A549 (cell line): ENCODE results near the gene GTF2A1.

Source experiments
- CTCF ChIP-seq: fragments of >200 bp; sonication (Bioruptor Twin); formaldehyde crosslinking; IDR thresholded peaks from 3 replicates; pipeline ENCODE4 v1.5.1; 2016
- ESRRA ChIP-seq: fragments of 150-350 bp; IDR thresholded peaks from 2 replicates; pipeline ENCODE4 v1.6.1; 2014; ENCODE audit warnings: mild to moderate bottlenecking, low read length, borderline replicate concordance
- POLR2A ChIP-seq: IDR thresholded peaks from 2 replicates; pipeline ENCODE4 v1.6.1; 2012; ENCODE audit warnings: mild to moderate bottlenecking, low read length
- SMC3 ChIP-seq: fragments of >200 bp; sonication (Bioruptor Twin); formaldehyde crosslinking; IDR thresholded peaks from 3 replicates; pipeline ENCODE4 v1.6.1; 2018; ENCODE audit warnings: inconsistent platforms
- USF2 ChIP-seq: fragments of 450-650 bp; IDR thresholded peaks from 2 replicates; pipeline ENCODE4 v1.6.1; 2014; ENCODE audit warnings: antibody characterized with exemption
- TF ChIP-seq, protein P1 (sequence below): fragments of 250-450 bp; sonication (Bioruptor Pico); IDR thresholded peaks from 2 replicates; pipeline ENCODE4 v1.5.0; 2021; ENCODE audit warnings: mild to moderate bottlenecking, moderate library complexity, borderline replicate concordance
- TF ChIP-seq, protein P2 (sequence below): fragments of 200-600 bp; sonication (generic); IDR thresholded peaks from 2 replicates; pipeline ENCODE4 v1.6.1; 2016; ENCODE audit warnings: antibody characterized with exemption, mild to moderate bottlenecking, moderate library complexity

GRCh38 chr14:81176241-81176640, 44.5 kb downstream of the GTF2A1 start:
- no peak for TF ChIP-seq CTCF
- TF ChIP-seq, protein P1, sequence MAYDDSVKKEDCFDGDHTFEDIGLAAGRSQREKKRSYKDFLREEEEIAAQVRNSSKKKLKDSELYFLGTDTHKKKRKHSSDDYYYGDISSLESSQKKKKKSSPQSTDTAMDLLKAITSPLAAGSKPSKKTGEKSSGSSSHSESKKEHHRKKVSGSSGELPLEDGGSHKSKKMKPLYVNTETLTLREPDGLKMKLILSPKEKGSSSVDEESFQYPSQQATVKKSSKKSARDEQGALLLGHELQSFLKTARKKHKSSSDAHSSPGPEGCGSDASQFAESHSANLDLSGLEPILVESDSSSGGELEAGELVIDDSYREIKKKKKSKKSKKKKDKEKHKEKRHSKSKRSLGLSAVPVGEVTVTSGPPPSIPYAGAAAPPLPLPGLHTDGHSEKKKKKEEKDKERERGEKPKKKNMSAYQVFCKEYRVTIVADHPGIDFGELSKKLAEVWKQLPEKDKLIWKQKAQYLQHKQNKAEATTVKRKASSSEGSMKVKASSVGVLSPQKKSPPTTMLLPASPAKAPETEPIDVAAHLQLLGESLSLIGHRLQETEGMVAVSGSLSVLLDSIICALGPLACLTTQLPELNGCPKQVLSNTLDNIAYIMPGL (CRISPR knock-in tag) = no peak
- TF ChIP-seq, protein P2, sequence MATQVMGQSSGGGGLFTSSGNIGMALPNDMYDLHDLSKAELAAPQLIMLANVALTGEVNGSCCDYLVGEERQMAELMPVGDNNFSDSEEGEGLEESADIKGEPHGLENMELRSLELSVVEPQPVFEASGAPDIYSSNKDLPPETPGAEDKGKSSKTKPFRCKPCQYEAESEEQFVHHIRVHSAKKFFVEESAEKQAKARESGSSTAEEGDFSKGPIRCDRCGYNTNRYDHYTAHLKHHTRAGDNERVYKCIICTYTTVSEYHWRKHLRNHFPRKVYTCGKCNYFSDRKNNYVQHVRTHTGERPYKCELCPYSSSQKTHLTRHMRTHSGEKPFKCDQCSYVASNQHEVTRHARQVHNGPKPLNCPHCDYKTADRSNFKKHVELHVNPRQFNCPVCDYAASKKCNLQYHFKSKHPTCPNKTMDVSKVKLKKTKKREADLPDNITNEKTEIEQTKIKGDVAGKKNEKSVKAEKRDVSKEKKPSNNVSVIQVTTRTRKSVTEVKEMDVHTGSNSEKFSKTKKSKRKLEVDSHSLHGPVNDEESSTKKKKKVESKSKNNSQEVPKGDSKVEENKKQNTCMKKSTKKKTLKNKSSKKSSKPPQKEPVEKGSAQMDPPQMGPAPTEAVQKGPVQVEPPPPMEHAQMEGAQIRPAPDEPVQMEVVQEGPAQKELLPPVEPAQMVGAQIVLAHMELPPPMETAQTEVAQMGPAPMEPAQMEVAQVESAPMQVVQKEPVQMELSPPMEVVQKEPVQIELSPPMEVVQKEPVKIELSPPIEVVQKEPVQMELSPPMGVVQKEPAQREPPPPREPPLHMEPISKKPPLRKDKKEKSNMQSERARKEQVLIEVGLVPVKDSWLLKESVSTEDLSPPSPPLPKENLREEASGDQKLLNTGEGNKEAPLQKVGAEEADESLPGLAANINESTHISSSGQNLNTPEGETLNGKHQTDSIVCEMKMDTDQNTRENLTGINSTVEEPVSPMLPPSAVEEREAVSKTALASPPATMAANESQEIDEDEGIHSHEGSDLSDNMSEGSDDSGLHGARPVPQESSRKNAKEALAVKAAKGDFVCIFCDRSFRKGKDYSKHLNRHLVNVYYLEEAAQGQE = no peak
- TF ChIP-seq USF2 = no peak
- no peak for TF ChIP-seq SMC3
- TF ChIP-seq POLR2A = no peak
- no peak for TF ChIP-seq ESRRA
